Activated CD4-positive, alpha-beta memory T cell treated with anti-CD3 and anti-CD28 coated beads, Interleukin-2, amount 10 ng/mL, durations not matched to agents 7 days and 5 days (primary cell): ENCODE results near the gene PDE9A. TPM values are rescaled to one million over a fixed set of nuclear protein-coding genes. Genes with fewer than 3 reads are reported as not detected.
A peak's percentile ranks its signal among the peaks of the same experiment; 100 is the strongest.
"Not testable (repeated sequence)": the region's sequence is repeated elsewhere in the genome, so short reads cannot be mapped to it uniquely, and the experiment has no call there.

Experiments used
- CTCF ChIA-PET: fragments of 350-600 bp; sonication (Branson Sonifier 250); formaldehyde crosslinking; loops from one replicate; lab custom pipeline; 2021; ENCODE audit warnings: antibody characterized with exemption, inconsistent platforms; lab: Charles Lee
- POLR2A ChIA-PET: fragments of 350-600 bp; sonication (Branson Sonifier 250); formaldehyde crosslinking; loops from one replicate; lab custom pipeline; 2021; ENCODE audit warnings: antibody characterized with exemption; lab: Charles Lee
- DNase-seq: peaks from one replicate; pipeline ENCODE4 v3.0.0-alpha.2; 2020
- H3K27ac Mint-ChIP-seq: one replicate; pipeline ENCODE4 v1.8.0; 2021; ENCODE audit warnings: mild to moderate bottlenecking, mixed read lengths
- H3K27me3 Mint-ChIP-seq: one replicate; pipeline ENCODE4 v1.8.0; 2021; ENCODE audit warnings: mixed read lengths
- H3K36me3 Mint-ChIP-seq: one replicate; pipeline ENCODE4 v1.8.0; 2021; ENCODE audit warnings: low read depth, mixed read lengths
- H3K4me1 Mint-ChIP-seq: one replicate; pipeline ENCODE4 v1.8.0; 2021; ENCODE audit warnings: mixed read lengths
- H3K4me3 Mint-ChIP-seq: one replicate; pipeline ENCODE4 v1.8.0; 2021; ENCODE audit warnings: mild to moderate bottlenecking, mixed read lengths
- H3K9me3 Mint-ChIP-seq: one replicate; pipeline ENCODE4 v1.8.0; 2021; ENCODE audit warnings: mixed read lengths
- total RNA-seq, 2 experiments: library from RNA; stranded (reverse); gene quantifications; one replicate each; pipeline ENCODE4 v1.2.3, GENCODE V29; 2021

The PDE9A gene
- total RNA-seq, 2 experiments from 2014 or later, result 13.9 to 14.3 TPM

DNA sequence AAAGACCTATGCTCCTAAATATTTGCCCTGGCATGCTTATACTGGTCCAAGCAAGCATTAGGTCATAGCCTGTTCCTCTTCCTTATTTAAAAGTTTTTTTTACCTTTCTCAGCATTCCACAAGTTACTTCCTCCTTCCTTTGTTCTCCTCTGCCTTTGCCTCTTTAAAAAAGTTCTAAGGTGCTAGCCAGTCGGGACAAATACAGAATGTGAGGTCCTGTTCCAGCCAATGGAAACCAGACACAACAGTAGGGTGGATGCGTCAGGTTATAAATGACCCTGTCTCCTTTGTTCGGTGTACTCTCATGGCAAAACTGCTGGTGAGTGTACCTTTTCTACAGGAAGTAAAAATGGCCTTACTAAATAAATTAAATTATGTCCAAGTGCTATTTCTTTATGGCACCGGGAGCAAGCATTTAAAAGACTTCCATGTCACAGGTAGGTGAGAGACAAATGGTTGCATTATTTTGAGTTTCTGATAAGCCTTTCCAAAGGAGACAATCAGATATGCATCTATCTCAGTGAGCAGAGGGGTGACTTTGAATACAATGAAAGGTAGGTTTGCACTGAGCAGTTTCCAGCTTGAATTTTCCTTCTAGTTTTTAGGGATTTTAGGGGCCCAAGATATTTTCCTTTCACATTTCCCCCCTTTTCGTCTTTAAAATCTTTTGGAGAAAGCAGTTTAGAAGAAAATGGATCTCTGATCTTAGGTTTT lies 159.3 kb downstream of the PDE9A start:
- H3K9me3 Mint-ChIP-seq, result not testable (repeated sequence)
- CTCF ChIA-PET, result interaction anchor here (1.2 kb wide), 1 partner anchor 220 kb away, joined by 3 read pairs; no protein-coding TSS in a partner anchor

DNA sequence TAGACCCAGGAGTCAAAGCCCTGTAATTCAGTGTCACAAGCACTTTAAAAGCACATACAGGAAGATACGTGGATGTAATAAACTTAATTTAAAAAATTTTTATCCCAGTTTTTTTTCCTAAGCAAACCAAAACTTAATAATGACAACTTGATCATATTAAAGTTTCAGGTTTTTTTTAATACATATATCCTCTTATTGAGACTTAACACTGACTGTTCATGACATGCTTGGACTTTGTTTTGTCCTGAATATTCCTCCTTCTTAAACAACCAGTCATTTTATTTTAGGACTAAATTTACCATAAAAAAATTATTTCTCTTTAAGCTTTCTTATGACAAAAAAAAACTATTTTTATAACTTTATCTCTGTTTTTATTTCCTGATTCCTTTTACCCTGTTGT lies 161.8 kb downstream of the PDE9A start:
- POLR2A ChIA-PET, result no interaction called here
- H3K27ac Mint-ChIP-seq, result no peak overlapping the region
- H3K27me3 Mint-ChIP-seq, result peaks cover 18% of the 10 kb centered on the region
- no peak overlapping the region for H3K4me3 Mint-ChIP-seq
- H3K9me3 Mint-ChIP-seq, result peaks cover 5% of the 10 kb centered on the region
- no peaks in the 10 kb centered on the region for H3K4me1 Mint-ChIP-seq
- CTCF ChIA-PET, result no interaction called here
- no peak for DNase-seq
- peaks cover 2% of the 10 kb centered on the region for H3K36me3 Mint-ChIP-seq

More for the DNA sequence above, 159.3 kb downstream of the PDE9A start:
- DNase-seq, POLR2A ChIA-PET, H3K4me3 Mint-ChIP-seq, H3K27ac Mint-ChIP-seq, H3K36me3 Mint-ChIP-seq, H3K4me1 Mint-ChIP-seq: not testable (repeated sequence)
- peaks cover 21% of the 10 kb centered on the region for H3K27me3 Mint-ChIP-seq

DNA sequence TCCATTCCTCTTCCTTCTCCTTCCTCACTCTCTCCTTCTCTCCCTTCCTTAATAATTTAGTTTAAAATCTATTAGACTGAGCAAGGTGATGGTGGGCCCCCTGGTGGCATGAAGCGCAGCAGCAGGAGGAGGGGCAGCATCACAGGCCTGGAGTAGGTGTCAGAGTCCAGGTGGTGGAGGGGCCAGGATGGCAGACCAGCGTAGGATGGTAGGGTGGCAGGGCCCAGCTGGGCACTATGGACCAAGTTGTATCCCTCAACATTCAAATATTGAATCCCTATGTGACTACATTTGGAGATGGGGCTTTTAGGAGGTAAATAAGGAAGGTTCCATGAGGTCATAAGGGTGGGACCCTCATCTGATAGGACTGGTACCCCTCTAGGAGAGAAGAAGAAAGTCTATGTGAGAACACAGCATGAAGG lies 164.9 kb downstream of the PDE9A start:
- POLR2A ChIA-PET, result no interaction called here
- Mint-ChIP-seq H3K4me1 (no peaks in the 10 kb centered on the region), H3K9me3 (peaks cover 5% of the 10 kb centered on the region), H3K4me3 (no peak overlapping the region), H3K36me3 (peaks cover 2% of the 10 kb centered on the region), H3K27ac (no peak overlapping the region), H3K27me3 (peaks cover 14% of the 10 kb centered on the region)
- DNase-seq, result peak; percentile 63
- CTCF ChIA-PET, result interaction anchor here (0.8 to 6.3 kb wide), 6 partner anchors 9 to 225 kb away, joined by 3 to 34 read pairs (median 3); partner anchors contain the start of gene PKNOX1

DNA sequence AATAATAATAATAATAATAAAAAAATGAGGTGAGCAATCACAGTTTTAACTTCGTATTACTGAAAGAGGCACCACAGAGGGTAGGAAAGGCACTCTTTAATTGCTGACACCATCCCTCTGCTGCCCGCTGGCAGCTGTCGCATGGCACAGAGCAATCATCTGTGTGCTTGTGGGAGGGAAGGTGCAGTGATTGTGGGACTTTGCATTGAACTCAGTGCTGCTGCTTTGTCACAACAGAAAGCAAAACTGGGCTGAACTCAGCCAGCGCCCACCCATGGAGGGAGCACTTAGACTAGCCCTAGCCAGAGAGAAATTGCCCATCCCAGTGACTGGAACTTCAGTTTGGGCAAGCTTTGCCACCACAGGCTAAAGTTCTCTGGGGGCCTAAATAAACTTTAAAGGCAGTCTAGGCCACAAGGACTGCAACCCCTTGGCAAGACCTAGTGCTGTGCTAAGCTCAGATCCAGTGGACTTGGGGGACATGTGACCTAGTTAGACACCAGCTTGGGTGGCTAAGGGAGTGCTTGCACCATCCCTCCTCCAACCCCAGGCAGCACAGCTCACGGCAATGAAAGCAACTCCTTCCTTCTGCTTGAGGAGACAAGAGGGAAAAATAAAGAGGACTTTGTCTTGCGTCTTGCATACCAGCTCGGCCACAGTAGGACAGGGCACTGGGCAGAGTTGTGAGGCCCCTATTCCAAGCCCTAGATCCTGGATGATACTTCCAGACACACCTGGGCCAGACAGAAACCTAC lies 166.6 kb downstream of the PDE9A start:
- CTCF ChIA-PET, result interaction anchor here (0.8 to 6.3 kb wide), 4 partner anchors 37 to 282 kb away, joined by 3 to 34 read pairs (median 3); no protein-coding TSS in a partner anchor
- Mint-ChIP-seq H3K36me3 (peaks cover under 1% of the 10 kb centered on the region), H3K4me1 (no peaks in the 10 kb centered on the region), H3K4me3 (no peak overlapping the region), H3K27ac (no peak overlapping the region), H3K9me3 (peaks cover under 1% of the 10 kb centered on the region), H3K27me3 (peaks cover 16% of the 10 kb centered on the region)
- POLR2A ChIA-PET, result no interaction called here
- no peak for DNase-seq

GRCh38 chr21:42820616-42821465 lies 167.4 kb downstream of the PDE9A start:
- H3K4me1 Mint-ChIP-seq, result no peaks in the 10 kb centered on the region
- DNase-seq, result no peak
- H3K27ac Mint-ChIP-seq, result no peak overlapping the region
- ChIA-PET POLR2A (no interaction called here), CTCF (interaction anchor here (0.8 to 6.3 kb wide), 2 partner anchors 227 to 283 kb away, joined by 3 to 34 read pairs; no protein-coding TSS in a partner anchor)
- no peaks in the 10 kb centered on the region for H3K36me3 Mint-ChIP-seq
- H3K27me3 Mint-ChIP-seq, result peaks cover 24% of the 10 kb centered on the region
- H3K9me3 Mint-ChIP-seq, result no peaks in the 10 kb centered on the region
- no peak overlapping the region for H3K4me3 Mint-ChIP-seq

Other genes starting within 250 kb of the PDE9A start
- gene UBASH3A, start 249.7 kb upstream of the PDE9A start, total RNA-seq, result 10 to 100 TPM; 67.8 to 70.6 TPM
- gene RSPH1, start 157.4 kb upstream of the PDE9A start, total RNA-seq, result not detected
- gene SLC37A1, start 139.8 kb upstream of the PDE9A start, total RNA-seq, result 10 to 100 TPM; 12.7 to 13.3 TPM
- gene WDR4, start 225.9 kb downstream of the PDE9A start, total RNA-seq, result 10 to 100 TPM; 18.2 to 18.5 TPM
- gene NDUFV3, start 239.7 kb downstream of the PDE9A start, total RNA-seq, result 10 to 100 TPM; 17.0 TPM